Measurements from ENCODE around the gene D2HGDH. TPM values are rescaled to one million over a fixed set of nuclear protein-coding genes. Genes with fewer than 3 reads are reported as not detected.

D2HGDH gene
- total and polyA plus RNA-seq, 2 of the 13 experiments (the other 11 are each of a cell fraction or from before 2014, with no cell fraction given): 19.2 to 20.3 TPM

DNA sequence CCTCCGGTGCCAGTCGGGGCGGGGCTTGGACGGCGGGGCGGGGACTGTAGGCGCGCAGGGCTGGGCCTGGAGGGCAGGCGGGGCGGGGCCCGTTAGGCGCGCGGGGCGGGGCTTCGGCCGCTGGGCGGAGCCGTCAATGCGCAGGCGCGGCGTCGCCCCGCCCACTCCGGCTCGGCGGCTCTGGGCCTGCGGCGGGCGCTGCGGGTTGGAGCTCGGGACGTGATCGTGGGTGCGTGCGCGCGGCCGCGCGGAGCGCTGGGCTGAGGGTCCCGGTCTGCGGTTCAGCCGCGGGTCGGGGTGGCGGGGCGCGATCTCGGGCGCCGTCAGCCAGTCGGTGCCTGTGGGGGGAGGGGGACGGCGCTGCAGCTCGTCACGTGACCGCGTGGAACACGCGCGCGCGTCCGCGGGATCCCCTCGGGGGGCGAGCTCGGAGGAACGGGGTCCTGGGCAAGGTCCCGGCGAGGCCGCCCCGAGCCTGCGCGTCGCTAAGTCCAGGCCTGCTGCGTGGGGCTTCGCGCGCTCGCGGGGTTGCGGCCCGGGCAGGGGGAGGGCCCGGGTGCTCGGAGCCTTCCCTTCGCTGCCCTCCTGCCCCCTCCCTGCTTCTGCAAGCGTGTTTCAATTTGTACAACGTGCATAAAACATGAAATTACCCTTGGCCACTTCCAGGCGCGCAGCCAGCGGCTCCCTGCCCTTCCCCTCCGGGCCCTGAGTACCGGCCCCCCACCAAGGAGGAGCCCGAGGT lies at the start of gene D2HGDH (continued):
- TF ChIP-seq, protein P1, sequence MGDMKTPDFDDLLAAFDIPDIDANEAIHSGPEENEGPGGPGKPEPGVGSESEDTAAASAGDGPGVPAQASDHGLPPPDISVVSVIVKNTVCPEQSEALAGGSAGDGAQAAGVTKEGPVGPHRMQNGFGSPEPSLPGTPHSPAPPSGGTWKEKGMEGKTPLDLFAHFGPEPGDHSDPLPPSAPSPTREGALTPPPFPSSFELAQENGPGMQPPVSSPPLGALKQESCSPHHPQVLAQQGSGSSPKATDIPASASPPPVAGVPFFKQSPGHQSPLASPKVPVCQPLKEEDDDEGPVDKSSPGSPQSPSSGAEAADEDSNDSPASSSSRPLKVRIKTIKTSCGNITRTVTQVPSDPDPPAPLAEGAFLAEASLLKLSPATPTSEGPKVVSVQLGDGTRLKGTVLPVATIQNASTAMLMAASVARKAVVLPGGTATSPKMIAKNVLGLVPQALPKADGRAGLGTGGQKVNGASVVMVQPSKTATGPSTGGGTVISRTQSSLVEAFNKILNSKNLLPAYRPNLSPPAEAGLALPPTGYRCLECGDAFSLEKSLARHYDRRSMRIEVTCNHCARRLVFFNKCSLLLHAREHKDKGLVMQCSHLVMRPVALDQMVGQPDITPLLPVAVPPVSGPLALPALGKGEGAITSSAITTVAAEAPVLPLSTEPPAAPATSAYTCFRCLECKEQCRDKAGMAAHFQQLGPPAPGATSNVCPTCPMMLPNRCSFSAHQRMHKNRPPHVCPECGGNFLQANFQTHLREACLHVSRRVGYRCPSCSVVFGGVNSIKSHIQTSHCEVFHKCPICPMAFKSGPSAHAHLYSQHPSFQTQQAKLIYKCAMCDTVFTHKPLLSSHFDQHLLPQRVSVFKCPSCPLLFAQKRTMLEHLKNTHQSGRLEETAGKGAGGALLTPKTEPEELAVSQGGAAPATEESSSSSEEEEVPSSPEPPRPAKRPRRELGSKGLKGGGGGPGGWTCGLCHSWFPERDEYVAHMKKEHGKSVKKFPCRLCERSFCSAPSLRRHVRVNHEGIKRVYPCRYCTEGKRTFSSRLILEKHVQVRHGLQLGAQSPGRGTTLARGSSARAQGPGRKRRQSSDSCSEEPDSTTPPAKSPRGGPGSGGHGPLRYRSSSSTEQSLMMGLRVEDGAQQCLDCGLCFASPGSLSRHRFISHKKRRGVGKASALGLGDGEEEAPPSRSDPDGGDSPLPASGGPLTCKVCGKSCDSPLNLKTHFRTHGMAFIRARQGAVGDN (CRISPR knock-in tag; IDR thresholded peaks at IDR 0.05): 0 out of 2 replicates have a peak, but pooled peaks have one; percentile 57
- TF ChIP-seq SP4 (CRISPR knock-in tag; IDR thresholded peaks at IDR 0.05): peak; percentile 87
- peak; percentile 90 for TF ChIP-seq SAFB2 (CRISPR knock-in tag; IDR thresholded peaks at IDR 0.05; ENCODE audit: borderline replicate concordance, low read depth)
- TF ChIP-seq CCDC6 (CRISPR knock-in tag; IDR thresholded peaks at IDR 0.05): peak; percentile 75
- TF ChIP-seq ZNF616 (CRISPR knock-in tag; IDR thresholded peaks at IDR 0.05; ENCODE audit: low read depth): peak; percentile 64
- TF ChIP-seq, protein P2, sequence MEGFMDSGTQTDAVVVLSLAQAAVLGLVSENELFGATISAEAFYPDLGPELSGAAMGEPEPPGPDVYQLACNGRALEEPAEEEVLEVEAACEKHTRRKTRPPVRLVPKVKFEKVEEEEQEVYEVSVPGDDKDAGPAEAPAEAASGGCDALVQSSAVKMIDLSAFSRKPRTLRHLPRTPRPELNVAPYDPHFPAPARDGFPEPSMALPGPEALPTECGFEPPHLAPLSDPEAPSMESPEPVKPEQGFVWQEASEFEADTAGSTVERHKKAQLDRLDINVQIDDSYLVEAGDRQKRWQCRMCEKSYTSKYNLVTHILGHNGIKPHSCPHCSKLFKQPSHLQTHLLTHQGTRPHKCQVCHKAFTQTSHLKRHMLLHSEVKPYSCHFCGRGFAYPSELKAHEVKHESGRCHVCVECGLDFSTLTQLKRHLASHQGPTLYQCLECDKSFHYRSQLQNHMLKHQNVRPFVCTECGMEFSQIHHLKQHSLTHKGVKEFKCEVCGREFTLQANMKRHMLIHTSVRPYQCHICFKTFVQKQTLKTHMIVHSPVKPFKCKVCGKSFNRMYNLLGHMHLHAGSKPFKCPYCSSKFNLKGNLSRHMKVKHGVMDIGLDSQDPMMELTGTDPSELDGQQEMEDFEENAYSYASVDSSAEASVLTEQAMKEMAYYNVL (CRISPR knock-in tag; IDR thresholded peaks at IDR 0.05; ENCODE audit: borderline replicate concordance): no peak; the same call in none of the 2 replicates
- TF ChIP-seq DMAP1 (CRISPR knock-in tag; IDR thresholded peaks at IDR 0.05): no peak; the same call in 1 of the 2 replicates
- TF ChIP-seq DPF2 (CRISPR knock-in tag; IDR thresholded peaks at IDR 0.05; ENCODE audit: borderline replicate concordance, low read depth): 0 out of 2 replicates have a peak, but pooled peaks have one; percentile 14
- TF ChIP-seq, protein P3, sequence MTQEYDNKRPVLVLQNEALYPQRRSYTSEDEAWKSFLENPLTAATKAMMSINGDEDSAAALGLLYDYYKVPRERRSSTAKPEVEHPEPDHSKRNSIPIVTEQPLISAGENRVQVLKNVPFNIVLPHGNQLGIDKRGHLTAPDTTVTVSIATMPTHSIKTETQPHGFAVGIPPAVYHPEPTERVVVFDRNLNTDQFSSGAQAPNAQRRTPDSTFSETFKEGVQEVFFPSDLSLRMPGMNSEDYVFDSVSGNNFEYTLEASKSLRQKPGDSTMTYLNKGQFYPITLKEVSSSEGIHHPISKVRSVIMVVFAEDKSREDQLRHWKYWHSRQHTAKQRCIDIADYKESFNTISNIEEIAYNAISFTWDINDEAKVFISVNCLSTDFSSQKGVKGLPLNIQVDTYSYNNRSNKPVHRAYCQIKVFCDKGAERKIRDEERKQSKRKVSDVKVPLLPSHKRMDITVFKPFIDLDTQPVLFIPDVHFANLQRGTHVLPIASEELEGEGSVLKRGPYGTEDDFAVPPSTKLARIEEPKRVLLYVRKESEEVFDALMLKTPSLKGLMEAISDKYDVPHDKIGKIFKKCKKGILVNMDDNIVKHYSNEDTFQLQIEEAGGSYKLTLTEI (CRISPR knock-in tag; conservative IDR thresholded peaks at IDR 0.05): no peak
- TF ChIP-seq ZNF281 (CRISPR knock-in tag; IDR thresholded peaks at IDR 0.05; ENCODE audit: borderline replicate concordance): peak; percentile 91; the same call in 1 of the 2 replicates
- TF ChIP-seq ZNF724P (CRISPR knock-in tag; IDR thresholded peaks at IDR 0.05; ENCODE audit: borderline replicate concordance): peak; percentile 81; the same call in 1 of the 2 replicates
- no peak for TF ChIP-seq NONO (IDR thresholded peaks at IDR 0.05)
- TF ChIP-seq NONO (CRISPR knock-in tag; conservative IDR thresholded peaks at IDR 0.05): peak; percentile 69
- peak; percentile 79; the same call in 1 of the 2 replicates for TF ChIP-seq PREB (CRISPR knock-in tag; IDR thresholded peaks at IDR 0.05)
- TF ChIP-seq DR1 (CRISPR knock-in tag; IDR thresholded peaks at IDR 0.05): 0 out of 2 replicates have a peak, but pooled peaks have one; percentile 25

Data from HepG2 (cell line).